H1 (cell line): ENCODE measurements around the gene EYA4.

Experiments
- ATF3 ChIP-seq: IDR thresholded peaks from 2 replicates; pipeline ENCODE4 v1.6.1; 2011; ENCODE audit warnings: low read depth, mild to moderate bottlenecking, low read length; ENCODE audit not compliant: insufficient read depth
- CTCF ChIP-seq, 3 experiments: IDR thresholded peaks; 1 replicate in 2 of 3; 2 replicates in 1 of 3; pipeline versions ENCODE4 v1.5.1 to v1.6.1; 2011; ENCODE audit warnings: low read length in 3 of 3, mild to moderate bottlenecking in 3 of 3, inconsistent platforms in 2 of 3, low read depth in 1 of 3, moderate library complexity in 1 of 3; ENCODE audit not compliant: insufficient read depth in 1 of 3; ENCODE audit errors: control extremely low read depth in 1 of 3
- EZH2 ChIP-seq: fragments of 200-600 bp; sonication (generic); IDR thresholded peaks from 2 replicates; pipeline ENCODE4 v1.7.1; 2012; ENCODE audit warnings: low read depth, mild to moderate bottlenecking, moderate library complexity, low read length, inconsistent platforms; ENCODE audit not compliant: severe bottlenecking
- HDAC2 ChIP-seq, 2 experiments: fragments of 300-600 bp in 1 of 2; sonication (generic) in 1 of 2; IDR thresholded peaks; 2 replicates each; pipeline ENCODE4 v1.6.1; 2011 to 2012; ENCODE audit warnings: low read depth in 2 of 2, low read length in 2 of 2, mild to moderate bottlenecking in 2 of 2, moderate library complexity in 2 of 2, borderline replicate concordance in 1 of 2, inconsistent platforms in 1 of 2
- NANOG ChIP-seq: IDR thresholded peaks from 2 replicates; pipeline ENCODE4 v1.6.1; 2011; ENCODE audit warnings: low read length, low read depth, mild to moderate bottlenecking, inconsistent platforms; ENCODE audit not compliant: insufficient read depth, poor library complexity, severe bottlenecking
- POLR2A ChIP-seq, 2 experiments: IDR thresholded peaks; 1 replicate in 1 of 2; 2 replicates in 1 of 2; pipeline ENCODE4 v1.6.1; 2011; ENCODE audit warnings: low read depth in 2 of 2, low read length in 2 of 2, mild to moderate bottlenecking in 2 of 2; ENCODE audit errors: control extremely low read depth in 1 of 2
- POLR2AphosphoS5 ChIP-seq: IDR thresholded peaks from 2 replicates; pipeline ENCODE4 v1.6.1; 2011; ENCODE audit warnings: low read depth, low read length
- TCF12 ChIP-seq: IDR thresholded peaks from 2 replicates; pipeline ENCODE4 v1.6.1; 2011; ENCODE audit warnings: low read depth, mild to moderate bottlenecking, low read length

- TF ChIP-seq POLR2A (IDR thresholded peaks at IDR 0.05; ENCODE audit: control extremely low read depth in 1 of 2, low read depth in 2 of 2, low read length in 2 of 2) (no peak), EZH2 (no peak), HDAC2 (IDR thresholded peaks at IDR 0.05; ENCODE audit: borderline replicate concordance in 1 of 2, low read depth in 2 of 2, low read length in 2 of 2) (no peak), POLR2AphosphoS5 (no peak), ATF3 (no peak), NANOG (no peak), TCF12 (no peak), CTCF (IDR thresholded peaks at IDR 0.05; ENCODE audit: control extremely low read depth in 1 of 3, insufficient read depth in 1 of 3, low read depth in 1 of 3, low read length in 3 of 3) (no peak)
These were observed 264.5 kb downstream of the EYA4 start for GRCh38 chr6:133505681-133506080.
